ENCODE data around the gene FBXO34.

GRCh38 chr14:55298500-55298822 is 27.2 kb downstream of the FBXO34 start:
- TF ChIP-seq POLR2A (IDR thresholded peaks at IDR 0.05; ENCODE audit: low read length) (no peak), GATA1 (IDR thresholded peaks at IDR 0.05; ENCODE audit: low read depth, low read length) (no peak)

All from erythroblast (primary cell).